NK-92 treated with Interleukin-12 subunit alpha and Interleukin-12 subunit beta, amount 100 ng/mL, for 24 hours (cell line): Measurements from ENCODE around the gene EYA3.
"Not testable (repeated sequence)": the region's sequence is repeated elsewhere in the genome, so short reads cannot be mapped to it uniquely, and the experiment has no call there.

ENCODE experiments used
- DNase-seq: peaks from one replicate; lab custom pipeline; 2025; lab: John Stamatoyannopoulos, UW

Gene EYA3

DNA sequence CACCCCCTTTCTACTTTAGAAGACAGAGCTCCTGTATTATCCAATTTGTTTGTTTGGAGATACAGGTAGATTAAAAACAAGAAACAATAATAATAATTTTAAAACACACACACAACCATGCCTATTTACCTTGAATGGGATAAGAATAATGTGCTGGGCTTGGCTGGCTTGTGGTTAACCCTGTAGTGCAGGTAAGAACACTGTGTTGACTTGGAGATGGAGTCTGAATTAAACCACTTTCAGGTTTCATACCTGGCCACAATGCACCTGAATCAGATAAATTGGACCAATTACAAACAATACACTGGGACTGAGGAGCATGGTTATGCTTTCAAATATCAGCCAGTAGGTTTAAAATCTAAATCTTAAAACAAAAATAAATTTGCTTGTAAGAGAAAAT, 60.8 kb downstream of the EYA3 start:
- DNase-seq: no peak

DNA sequence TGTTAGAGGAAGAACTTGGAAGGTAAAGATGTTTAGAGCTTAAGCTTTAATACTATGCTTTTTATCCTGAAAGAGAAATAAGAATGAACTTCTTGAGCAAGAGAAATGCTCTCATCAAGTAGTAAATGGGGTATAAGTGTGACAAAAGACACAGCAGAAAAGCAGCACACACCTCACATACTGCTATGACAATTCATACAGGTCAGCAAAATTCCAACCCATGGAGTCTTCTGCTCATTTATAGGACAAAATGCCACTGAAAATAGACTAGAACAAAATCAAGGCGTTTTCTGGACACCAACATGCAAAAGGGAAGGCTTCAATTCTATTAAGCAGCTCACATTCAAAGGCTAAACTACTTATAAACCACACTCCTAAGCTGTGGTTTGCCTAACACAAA, 61.2 kb downstream of the EYA3 start:
- no peak for DNase-seq

DNA sequence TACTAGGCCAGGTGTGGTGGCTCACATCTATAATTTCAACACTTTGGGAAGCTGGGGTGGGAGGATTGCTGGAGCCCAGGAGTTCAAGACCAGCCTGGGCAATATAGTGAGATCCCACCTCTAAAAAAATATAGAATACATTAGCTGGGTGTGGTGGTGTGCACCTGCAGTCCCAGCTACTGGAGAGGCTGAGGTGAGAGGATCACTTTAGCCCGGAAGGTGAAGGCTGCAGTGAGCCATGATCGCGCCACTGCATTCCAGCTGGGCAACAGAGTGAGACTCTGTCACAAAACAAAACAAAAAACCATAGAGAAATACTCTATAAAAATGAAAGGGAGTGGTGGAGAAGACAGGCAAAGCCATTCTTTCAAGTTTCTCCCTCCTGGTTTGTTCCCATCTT, 62.1 kb downstream of the EYA3 start:
- DNase-seq: no peak

DNA sequence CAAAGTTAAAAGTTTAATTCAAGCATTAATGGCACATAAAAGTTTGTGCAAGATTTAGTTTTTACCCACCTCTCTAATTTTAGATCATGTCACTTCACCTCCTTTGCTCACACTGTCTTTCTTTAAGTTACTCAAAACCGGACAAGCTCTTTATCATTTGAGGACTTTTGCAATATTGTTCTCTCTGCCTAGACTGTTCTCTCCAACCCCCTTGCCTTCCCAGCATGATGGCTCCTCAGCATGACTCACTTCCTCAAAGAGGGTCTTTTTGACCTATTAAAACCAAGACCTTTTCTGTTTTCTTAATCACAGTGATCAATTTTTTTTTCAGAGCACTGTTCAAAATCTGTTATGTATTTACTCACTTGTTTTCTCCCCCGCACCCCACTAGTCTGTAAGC, 67.3 kb downstream of the EYA3 start:
- DNase-seq: peak; percentile 10

DNA sequence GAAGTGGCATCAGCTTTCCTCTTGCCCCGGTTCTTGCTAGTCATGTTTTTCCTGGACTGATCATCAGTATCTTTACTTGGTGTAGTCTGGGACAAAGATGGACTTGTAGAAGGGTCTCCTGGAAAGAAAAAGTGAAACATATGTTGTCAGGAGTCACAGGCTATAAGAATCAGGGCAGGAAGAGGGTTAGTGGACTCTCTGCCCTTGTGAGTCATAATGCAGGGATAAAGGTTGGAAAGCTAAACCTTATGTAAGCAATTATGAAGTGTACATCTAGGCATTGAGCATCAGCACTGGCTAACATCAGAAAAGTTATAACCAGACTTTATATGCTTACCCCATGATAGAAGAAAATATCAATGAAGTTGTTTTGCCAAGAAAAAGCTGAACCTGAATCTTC, 77.4 kb downstream of the EYA3 start:
- DNase-seq: no peak

DNA sequence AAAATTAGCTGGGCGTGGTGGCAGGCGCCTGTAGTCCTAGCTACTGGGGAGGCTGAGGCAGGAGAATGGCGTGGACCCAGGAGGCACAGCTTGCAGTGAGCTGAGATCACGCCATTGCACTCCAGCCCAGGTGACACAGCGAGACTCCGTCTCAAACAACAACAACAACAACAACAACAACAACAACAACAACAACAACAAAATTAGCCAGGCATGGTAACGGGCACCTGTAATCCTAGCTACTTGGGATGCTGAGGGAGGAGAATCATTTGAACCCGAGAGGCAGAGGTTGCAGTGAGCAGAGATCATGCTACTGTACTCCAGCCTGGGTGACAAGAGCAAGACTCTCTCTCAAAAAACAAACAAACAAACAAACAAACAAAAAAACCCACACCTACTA, 85.3 kb downstream of the EYA3 start:
- DNase-seq: not testable (repeated sequence)

DNA sequence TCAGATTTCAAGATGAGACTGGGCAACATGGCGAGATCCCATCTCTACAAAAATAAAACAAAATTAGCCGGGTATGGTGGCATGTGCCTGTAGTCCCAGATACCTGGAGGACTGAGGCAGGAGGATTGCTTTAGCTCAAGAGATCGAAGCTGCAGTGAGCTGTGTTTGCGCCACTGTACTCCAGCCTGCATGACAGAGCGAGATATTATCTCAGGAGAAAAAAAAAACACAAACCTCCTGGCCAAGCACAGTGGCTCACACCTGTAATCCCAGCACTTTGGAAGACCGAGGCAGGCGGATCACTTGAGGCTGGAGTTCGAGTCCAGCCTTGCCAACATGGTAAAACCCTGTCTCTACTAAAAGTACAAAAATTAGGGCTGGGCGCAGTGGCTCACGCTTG, 85.8 kb downstream of the EYA3 start:
- DNase-seq: no peak

DNA sequence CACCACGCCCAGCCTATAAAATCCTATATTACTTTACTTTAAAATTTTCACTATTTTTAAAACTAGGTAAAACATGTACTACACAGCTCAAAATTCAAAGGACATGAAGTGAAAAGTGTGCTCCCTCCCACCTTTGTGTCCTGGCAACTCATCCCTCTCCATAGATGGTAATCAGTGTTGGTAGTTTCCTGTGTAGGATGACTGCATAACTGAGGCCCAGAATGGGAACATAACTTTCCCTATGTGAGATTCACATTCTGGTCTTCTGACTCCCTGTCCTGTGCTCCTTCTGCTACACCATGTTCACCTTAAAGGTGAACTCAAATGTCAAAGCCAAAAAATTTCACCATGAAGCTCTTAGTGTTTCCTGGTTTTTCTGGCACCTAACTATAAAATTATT, 89.4 kb downstream of the EYA3 start:
- DNase-seq: no peak

DNA sequence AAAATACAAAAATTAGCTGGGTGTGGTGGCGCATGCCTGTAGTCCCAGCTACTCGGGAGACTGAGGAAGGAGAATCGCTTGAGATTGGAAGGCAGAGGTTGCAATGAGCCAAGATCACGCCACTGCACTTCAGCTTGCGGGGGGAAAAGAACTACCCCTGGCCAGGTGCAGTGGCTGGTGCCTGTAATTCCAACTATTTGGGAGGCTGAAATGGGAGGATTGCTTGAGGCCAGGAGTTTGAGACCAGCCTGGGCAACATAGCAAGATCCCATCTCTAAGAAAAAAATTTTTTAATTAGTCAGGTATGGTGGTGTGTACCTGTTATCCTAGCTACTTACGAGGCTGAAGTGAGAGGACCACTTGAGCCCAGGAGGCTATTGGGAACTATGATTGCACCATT, 93.9 kb downstream of the EYA3 start:
- not testable (repeated sequence) for DNase-seq

DNA sequence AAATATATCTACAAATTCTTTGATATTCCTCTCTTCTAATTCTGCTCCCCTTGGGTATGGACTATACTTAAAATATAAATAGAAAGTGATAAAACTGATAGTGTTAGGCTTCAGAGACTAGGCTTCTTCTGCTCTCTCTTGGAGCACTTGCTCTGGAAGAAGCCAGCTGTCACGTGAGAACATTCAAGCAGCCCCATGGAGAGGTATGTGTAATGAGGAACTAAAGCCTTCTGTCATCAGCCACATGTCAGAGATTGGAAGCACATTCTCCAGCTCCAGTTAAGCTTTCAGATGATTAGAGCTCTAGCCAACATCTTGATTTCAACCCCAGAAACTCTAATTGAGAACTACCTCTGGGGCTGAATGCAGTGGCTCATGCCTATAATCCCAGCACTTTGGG, 94.3 kb downstream of the EYA3 start:
- no peak for DNase-seq

DNA sequence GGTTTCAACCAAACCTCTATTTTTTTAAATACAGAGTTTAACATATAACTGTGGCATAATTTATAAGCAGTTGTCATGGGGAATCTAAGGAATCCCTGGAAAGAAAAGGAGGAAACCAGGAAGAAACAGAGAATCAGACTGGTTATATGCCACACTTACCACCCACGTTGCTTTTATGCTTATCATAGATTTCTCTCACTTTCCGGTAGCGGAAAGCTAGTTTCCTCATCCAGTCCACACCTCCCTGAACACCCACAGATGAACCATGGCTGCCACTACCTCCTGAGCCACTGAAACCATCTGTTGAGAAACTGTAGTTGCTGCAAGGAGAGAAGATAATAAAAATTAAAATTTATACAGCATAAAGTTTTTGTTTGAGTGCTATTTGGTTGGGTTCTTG, 95.2 kb downstream of the EYA3 start:
- no peak for DNase-seq

DNA sequence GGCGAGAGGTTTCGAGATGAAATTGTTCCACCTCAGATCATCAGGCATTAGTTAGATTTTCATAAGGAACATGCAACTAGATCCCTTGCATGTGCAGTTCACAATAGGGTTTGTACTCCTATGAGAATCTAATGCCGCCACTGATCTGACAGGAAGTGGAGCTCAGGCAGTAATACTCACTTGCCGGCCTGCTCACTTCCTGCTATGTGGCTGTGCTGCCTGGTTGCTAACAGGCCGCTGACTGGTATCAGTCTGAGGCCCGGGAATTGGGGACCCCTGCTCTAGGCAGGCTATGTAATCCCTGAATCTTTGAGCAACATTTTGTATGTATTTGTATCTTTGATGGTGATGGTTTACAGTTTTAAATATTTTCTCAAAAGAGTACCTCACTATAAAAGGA, 96.1 kb downstream of the EYA3 start:
- DNase-seq: peak; percentile 6

DNA sequence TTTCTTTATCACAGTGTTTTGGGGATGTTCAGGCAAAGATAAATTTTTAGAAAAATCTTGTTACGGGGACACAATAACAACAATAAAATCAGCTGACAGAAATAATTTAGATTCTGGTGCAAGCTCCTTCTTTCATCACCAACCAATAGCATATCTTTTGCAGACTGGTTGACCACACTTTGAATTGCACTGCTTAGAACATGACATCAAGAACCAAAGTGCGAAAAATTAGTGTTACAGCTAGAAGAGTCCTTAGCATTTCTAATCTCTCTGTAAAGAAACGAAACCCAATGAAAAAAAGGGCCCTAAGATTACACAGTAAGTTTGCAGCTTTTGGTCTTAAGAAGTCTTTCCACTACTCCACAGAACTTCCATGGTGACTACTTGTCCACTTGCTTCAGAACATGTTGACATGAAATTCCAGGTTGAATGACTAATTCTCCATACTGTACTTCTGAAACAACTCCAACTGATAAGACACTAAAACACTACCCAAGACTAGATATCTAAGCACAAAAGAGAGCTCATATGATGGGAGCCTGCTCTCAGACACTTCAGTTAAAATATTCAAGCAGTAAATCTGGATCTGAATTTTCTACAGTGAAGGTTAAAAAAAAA, 97.4 kb downstream of the EYA3 start:
- no peak for DNase-seq

DNA sequence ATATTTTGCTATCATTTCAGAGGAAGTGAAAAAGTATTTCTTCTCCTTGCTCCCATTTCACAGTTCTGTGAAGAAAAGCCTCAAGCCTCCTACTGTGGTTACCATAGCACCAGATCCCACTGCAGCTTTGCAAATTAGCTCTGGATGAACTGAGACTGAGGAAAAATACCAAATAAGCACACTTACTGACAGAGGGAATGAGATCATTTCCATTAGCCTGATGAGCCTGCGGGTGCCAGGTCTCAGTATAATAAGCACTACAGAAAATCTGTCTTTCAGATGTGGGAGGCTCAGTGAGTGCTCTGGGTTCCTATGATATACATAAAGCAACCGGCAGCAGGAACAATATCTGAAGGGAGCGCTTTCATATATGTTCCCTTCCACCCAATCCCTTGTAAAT, 107.3 kb downstream of the EYA3 start:
- DNase-seq: no peak

DNA sequence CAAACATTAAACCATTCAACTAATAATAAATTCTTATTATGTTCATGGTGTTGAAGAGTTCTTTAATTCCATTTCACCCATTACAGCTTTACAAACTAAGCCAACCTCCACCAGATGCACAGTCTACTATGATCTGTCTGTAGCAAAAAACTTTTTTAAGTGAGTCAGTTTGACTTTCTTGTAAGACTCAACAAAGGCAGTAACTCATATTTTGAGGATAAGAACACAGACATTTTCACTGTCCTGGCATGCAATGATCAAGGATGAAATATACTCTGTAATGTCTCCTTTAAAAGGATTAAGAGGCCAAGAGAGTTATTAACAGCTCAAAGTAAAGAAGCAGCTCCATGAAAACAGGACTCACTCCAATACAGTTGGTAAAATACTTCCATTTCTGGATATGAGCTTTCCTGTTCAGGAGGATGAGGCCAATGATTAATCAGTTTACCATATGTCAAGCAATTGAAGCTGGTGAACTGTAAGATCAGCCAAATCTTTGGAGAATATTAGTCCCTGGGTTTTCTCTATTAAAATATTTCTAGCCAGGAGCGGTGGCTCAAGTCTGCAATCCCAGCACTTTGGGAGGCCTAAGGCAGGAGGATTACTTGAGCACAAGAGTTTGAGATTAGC, 108.1 kb downstream of the EYA3 start:
- no peak for DNase-seq

DNA sequence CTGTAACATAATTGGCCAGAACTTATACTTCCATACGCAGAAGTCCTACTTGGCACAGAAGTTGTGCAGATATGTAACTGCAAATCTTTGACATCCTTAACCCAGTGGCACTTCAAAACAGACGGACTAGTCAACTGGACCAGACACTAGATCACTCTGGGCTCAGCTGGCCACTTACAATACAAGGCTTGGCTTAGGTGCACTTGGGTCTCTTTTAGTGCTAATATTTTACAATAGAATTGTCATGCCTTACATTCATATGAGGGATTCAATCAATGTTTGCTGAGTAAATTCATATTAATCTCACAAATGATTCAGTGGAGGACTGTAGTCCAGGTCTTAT, 108.6 kb downstream of the EYA3 start:
- DNase-seq: no peak

DNA sequence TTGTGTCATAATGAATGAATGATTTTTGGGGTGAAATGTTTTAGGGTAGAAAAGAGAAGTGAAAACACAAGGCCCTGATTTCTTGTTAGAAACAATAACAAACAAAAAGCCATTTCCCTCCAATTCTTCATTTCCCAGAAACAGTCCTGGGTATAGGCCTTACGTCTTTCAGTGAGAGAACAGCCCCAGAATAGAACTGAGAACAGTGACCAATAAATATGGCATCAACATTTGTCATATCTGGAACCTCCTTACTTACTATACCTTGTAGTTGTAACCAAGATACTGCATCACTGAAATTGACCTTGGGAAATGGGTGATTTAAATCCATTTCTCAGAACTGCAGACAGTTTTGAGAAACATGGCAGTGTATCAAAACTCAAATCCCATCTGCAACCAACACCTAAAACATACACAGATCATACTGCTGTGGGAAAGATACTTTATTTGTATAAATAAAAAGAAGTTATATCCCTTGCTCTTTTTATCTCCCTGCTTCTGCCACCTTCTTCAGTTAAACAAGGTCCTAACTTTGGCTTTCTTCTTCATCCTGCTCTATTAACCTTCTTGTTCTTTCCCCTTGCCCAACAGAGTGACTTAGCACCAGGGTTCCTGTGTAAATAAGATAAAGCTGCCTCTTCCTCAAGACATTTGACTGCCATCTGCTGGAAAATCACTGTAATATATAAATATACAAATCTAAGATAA, 109.1 kb downstream of the EYA3 start:
- no peak for DNase-seq

DNA sequence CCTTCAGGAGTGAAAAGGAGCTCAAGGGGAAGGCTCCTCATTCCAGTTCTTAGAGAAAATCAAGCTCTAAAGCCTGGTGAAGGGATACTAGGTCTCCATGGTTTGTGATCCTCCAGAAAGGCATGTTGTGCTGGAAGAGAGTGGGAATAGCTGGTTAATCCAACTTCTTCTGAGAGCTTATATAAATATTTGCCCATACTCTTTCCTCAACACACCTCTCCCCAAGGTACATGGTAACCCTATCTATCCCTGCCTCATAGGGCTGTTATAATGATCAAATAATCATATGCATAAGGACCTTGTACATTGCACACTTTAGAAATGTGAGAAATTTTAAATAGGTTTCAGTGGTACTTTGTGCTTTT, 114.0 kb downstream of the EYA3 start:
- no peak for DNase-seq

DNA sequence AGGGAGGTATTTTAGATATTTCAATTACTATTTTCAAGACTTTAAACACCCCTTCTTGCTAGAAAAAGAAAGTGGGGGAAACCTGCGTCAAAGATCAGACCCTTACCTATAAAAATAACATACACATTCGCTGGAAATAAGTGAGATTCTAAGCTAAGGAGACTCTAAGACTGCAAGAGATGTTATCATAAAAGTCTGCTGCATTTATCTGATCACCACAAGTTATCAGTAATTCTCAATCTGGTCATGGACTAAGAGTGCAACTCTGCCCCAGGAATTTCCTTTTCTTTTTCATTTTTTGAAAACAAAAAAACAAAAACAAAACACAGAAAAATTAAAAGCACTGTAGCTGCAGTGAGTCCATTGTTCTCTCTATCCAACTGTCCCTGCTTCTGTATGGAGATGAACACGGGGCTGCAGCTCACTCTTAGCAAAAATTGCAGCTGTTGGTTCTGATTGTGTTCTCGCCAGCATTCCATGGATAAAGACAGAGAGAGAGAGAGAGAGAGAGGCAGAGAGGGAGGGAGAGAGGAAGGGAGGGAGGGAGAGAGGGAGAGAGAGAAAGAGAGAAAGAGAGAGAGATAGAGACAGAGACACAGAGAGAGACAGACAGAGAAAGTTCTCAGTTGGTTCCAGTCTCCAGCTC, 114.5 kb downstream of the EYA3 start:
- no peak for DNase-seq

DNA sequence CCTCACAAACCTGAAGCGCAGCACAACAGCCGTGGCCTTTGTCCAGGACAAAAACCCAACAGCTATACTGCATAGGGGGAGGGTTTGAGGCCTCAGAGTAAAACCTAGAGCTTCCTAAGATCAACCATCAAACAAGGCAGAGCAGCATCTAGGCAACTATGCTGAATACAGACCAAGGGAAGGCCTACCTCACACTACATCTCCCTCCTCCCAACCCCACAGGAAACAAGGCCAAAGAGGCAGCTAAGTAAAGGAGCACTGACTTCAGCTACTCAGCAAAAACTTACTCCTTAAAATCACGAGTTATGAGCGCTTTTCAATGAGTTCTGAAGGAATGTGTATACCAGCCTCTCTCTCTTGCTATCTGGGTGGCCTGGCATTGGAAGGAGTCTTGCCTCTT, 116.3 kb downstream of the EYA3 start:
- DNase-seq: no peak

DNA sequence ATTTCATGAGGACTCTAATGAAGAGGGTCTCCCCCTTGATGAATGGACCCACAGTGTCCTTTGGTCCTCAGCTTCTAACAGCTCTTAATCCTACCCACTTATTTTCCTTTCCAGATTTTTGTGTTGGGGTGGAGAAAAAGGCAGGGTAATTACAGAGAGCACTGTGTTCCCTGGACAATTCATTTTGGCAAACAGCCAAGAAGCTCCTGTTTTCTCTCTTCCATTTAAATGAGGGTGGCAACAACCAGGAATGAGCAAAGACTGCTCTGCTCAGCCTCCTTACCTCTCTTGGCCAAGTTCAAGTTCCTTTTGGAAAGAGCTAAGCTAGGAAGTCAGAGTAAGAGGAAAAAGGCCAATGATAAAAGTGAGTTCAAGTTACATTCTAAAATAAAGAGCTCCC, 116.7 kb downstream of the EYA3 start:
- no peak for DNase-seq

DNA sequence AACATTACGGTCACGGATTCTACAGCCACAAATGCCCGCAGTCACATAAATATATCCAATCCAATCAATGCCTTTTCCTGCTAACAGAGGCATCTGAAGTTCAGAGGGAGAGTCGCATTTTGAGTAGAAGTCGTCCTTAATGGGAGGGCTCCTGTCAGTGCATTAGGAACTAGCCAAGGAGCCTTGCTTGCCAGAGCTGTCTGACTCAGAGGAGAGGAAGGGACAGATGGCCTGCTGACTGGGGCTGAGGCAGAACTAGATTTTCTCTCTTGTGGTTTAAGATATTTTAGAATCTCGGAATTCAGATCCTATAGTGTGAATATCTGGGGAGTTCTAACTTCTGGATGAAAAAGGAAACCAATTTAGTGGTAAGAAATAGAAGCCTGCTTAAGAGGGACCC, 118.0 kb downstream of the EYA3 start:
- DNase-seq: no peak

DNA sequence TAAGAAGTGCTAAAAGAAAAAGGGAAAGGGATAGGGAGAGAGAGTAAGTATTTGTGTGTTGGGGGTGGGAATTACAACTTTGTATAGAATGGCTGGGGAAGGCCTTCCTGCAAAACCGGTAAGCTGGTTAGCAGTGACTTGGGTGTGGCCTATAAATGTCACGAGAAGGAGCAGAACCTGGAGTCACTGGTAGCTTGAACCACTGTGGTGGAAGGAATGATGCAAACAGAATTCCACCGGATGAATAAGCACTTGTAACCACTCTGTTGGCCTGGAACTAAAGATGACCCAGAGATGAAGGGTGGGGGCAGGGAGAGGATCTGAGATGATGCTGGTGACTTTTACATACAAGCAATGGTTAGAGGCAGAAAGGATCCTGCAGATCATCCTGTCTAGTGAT, 119.7 kb downstream of the EYA3 start:
- no peak for DNase-seq
